AG04449 (cell line): ENCODE data around the gene MSI2.
A peak's percentile ranks its signal among the peaks of the same experiment; 100 is the strongest.

ENCODE experiments used
- CTCF ChIA-PET: fragments of 350-600 bp; formaldehyde crosslinking; extraction: SDS; loops from one replicate; lab custom pipeline; 2021; ENCODE audit warnings: antibody characterized with exemption; lab: Yijun Ruan, JAX
- POLR2A ChIA-PET: fragments of 400-600, 350-600 bp; formaldehyde crosslinking; extraction: SDS; loops from one replicate; lab custom pipeline; 2020; ENCODE audit warnings: antibody characterized with exemption, inconsistent platforms; lab: Yijun Ruan, JAX
- DNase-seq: peaks from one replicate; pipeline ENCODE4 v3.0.0-alpha.2; 2010; ENCODE audit warnings: low read depth, low spot score
- H3K4me3 ChIP-seq: 2 replicates; pipeline ENCODE4 v1.5.1; 2011; ENCODE audit warnings: low read depth, mild to moderate bottlenecking, control low read depth, low read length
- CTCF ChIP-seq: IDR thresholded peaks from one replicate; pipeline ENCODE4 v1.5.1; 2011; ENCODE audit warnings: mild to moderate bottlenecking, moderate library complexity, low read length, control low read depth, inconsistent platforms; ENCODE audit not compliant: insufficient read depth; ENCODE audit errors: missing control alignments

The MSI2 gene

DNA sequence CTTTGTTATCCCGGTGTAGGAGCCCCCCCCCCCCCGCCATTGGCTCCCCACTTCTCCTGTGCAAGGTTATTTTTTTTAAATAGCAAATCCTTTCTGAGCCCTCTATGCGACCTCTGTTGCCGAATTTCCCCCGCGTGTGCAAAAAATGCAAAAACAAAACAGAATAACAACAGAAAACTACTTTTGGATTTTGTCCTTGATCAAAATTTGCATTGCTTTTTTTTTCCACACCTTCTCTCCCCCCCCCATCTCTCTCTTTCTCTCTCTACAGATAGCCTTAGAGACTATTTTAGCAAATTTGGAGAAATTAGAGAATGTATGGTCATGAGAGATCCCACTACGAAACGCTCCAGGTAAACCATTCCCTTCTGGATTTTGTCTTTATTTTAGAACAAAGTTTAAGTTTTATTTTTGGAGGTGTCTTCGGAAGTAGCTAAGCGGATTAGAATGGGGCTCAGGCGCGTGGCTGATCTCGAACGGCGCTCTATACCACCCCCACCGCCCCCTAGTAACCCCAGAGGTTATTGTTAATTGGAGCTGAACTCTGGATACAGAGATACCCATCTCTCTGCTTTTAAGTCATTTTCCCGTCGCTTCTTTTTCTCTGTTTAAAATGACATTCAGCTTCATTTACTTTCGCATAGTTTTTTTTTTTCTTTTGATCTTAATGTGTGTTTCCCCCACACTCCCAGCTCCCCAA, 1.0 kb downstream of the MSI2 start:
- ChIA-PET CTCF (interaction anchor here (1.3 to 3.2 kb wide), 4 partner anchors 14 to 415 kb away, joined by 3 to 29 read pairs (median 8); no protein-coding TSS in a partner anchor), POLR2A (interaction anchor here (0.6 kb wide), 1 partner anchor 81 kb away, joined by 4 read pairs; no protein-coding TSS in a partner anchor)
- peak overlapping the region; percentile 64 for H3K4me3 ChIP-seq
- TF ChIP-seq CTCF = no peak
- DNase-seq = no peak

GRCh38 chr17:57257895-57258851, 1.9 kb downstream of the MSI2 start:
- no peak for TF ChIP-seq CTCF
- POLR2A ChIA-PET = no interaction called here
- CTCF ChIA-PET = interaction anchor here (1.3 to 3.2 kb wide), 3 partner anchors 15 to 414 kb away, joined by 3 to 29 read pairs (median 13); no protein-coding TSS in a partner anchor
- DNase-seq = no peak
- H3K4me3 ChIP-seq = peak overlapping the region; percentile 64

- POLR2A ChIA-PET = no interaction called here
- CTCF ChIA-PET = interaction anchor here (0.8 to 2.7 kb wide), 2 partner anchors 10 to 16 kb away, joined by 4 to 17 read pairs; no protein-coding TSS in a partner anchor
- no peak for TF ChIP-seq CTCF
- H3K4me3 ChIP-seq = no peak overlapping the region
- no peak for DNase-seq
Measured at GRCh38 chr17:57259306-57259705, 3.0 kb downstream of the MSI2 start.

DNA sequence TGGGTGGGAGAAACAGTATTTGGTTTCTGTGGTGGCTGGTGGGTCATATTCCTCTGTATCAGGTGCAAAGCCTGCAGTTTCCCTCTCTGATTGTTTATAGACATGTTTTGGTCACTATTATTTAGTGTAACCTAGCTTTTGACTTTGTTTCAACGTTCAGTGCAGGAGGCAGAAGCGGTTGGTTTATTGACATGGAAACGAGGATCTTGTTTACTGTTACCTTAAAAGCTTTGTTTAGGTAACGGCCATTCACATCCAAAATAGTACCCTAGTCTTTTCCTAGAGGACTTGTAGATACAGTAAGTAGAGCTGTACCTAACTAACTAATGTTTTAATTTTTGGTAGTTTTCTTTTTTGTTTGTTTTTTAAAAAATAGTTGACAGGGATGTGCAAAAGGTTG, 3.5 kb downstream of the MSI2 start:
- CTCF ChIA-PET = interaction anchor here (0.8 to 2.7 kb wide), 2 partner anchors 9 to 16 kb away, joined by 4 to 17 read pairs; no protein-coding TSS in a partner anchor
- POLR2A ChIA-PET = no interaction called here
- DNase-seq = no peak
- no peak for TF ChIP-seq CTCF
- H3K4me3 ChIP-seq = no peak overlapping the region

GRCh38 chr17:57260325-57261083, 4.2 kb downstream of the MSI2 start:
- TF ChIP-seq CTCF = no peak
- DNase-seq = no peak
- ChIA-PET CTCF (interaction anchor here (0.8 to 2.7 kb wide), 2 partner anchors 9 to 17 kb away, joined by 4 to 17 read pairs; no protein-coding TSS in a partner anchor), POLR2A (no interaction called here)
- no peak overlapping the region for H3K4me3 ChIP-seq
